ENCODE data around the gene CARM1. TPM values are rescaled to one million over a fixed set of nuclear protein-coding genes. Genes with fewer than 3 reads are reported as not detected.
"Not testable (repeated sequence)": the region's sequence is repeated elsewhere in the genome, so short reads cannot be mapped to it uniquely, and the experiment has no call there.

Gene CARM1
- polyA plus RNA-seq, 2 donors: 28.5 to 35.7 TPM

GRCh38 chr19:10831987-10832938 lies 39.1 kb upstream of the CARM1 start:
- no peak overlapping the region for H3K27ac ChIP-seq (ENCODE audit: low read depth in 2 of 2, low read length in 1 of 2)
- WGBS, 2 donors: 79% methylated on average over 28 of the region's 28 CpGs
- H3K4me1 ChIP-seq (ENCODE audit: control insufficient read depth in 2 of 2, insufficient read depth in 2 of 2, low read length in 1 of 2): peaks cover 5 to 7% of the 10 kb centered on the region in 2 donors
- H3K9me3 ChIP-seq (ENCODE audit: control insufficient read depth in 2 of 2, insufficient read depth in 1 of 2, low read depth in 1 of 2, low read length in 1 of 2): peaks cover 0 to 3% of the 10 kb centered on the region in 2 donors
- no peak overlapping the region for H3K4me3 ChIP-seq (ENCODE audit: low read depth in 1 of 2, low read length in 2 of 2)
- H3K36me3 ChIP-seq (ENCODE audit: control insufficient read depth in 2 of 2, insufficient read depth in 2 of 2, low read length in 1 of 2): peaks cover 12 to 28% of the 10 kb centered on the region in 2 donors
- no peaks in the 10 kb centered on the region for H3K27me3 ChIP-seq (ENCODE audit: control insufficient read depth in 1 of 2, insufficient read depth in 2 of 2, low read length in 2 of 2)

DNA sequence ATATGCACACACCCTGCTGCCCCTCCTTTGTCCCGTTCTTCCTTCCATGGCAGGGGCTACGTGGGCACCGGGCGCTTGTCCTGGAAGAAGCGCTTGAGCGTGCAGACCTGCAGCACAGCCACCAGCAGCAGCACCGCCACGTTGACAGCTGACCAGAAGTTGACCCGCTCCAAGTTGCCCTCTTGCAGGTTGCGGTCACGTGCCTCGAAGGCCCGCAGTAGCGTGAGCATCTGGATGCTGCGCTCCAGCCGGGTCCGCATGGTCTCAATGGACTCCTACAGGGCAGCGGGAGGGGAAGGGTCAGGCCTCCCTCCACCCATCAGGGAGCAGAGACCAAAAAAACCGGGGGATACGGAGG lies 38.4 kb upstream of the CARM1 start:
- Histone ChIP-seq H3K27me3 (ENCODE audit: control insufficient read depth in 1 of 2, insufficient read depth in 2 of 2, low read length in 2 of 2) (no peaks in the 10 kb centered on the region), H3K4me1 (ENCODE audit: control insufficient read depth in 2 of 2, insufficient read depth in 2 of 2, low read length in 1 of 2) (peaks cover 5 to 7% of the 10 kb centered on the region in 2 donors), H3K4me3 (ENCODE audit: low read depth in 1 of 2, low read length in 2 of 2) (no peak overlapping the region), H3K27ac (ENCODE audit: low read depth in 2 of 2, low read length in 1 of 2) (no peak overlapping the region), H3K36me3 (ENCODE audit: control insufficient read depth in 2 of 2, insufficient read depth in 2 of 2, low read length in 1 of 2) (peaks cover 12 to 28% of the 10 kb centered on the region in 2 donors), H3K9me3 (ENCODE audit: control insufficient read depth in 2 of 2, insufficient read depth in 1 of 2, low read depth in 1 of 2, low read length in 1 of 2) (peaks cover 0 to 3% of the 10 kb centered on the region in 2 donors)
- WGBS, 2 donors: 81 to 86% methylated on average over 20 of the region's 20 CpGs

GRCh38 chr19:10835089-10835753 lies 36.1 kb upstream of the CARM1 start:
- Histone ChIP-seq H3K4me1 (ENCODE audit: control insufficient read depth in 2 of 2, insufficient read depth in 2 of 2, low read length in 1 of 2) (peaks cover 5 to 7% of the 10 kb centered on the region in 2 donors), H3K27ac (ENCODE audit: low read depth in 2 of 2, low read length in 1 of 2) (peak overlapping the region; percentile 98 to 99), H3K9me3 (ENCODE audit: control insufficient read depth in 2 of 2, insufficient read depth in 1 of 2, low read depth in 1 of 2, low read length in 1 of 2) (peaks cover 0 to 5% of the 10 kb centered on the region in 2 donors), H3K27me3 (ENCODE audit: control insufficient read depth in 1 of 2, insufficient read depth in 2 of 2, low read length in 2 of 2) (no peaks in the 10 kb centered on the region), H3K4me3 (ENCODE audit: low read depth in 1 of 2, low read length in 2 of 2) (peak overlapping the region; percentile 57 to 61), H3K36me3 (ENCODE audit: control insufficient read depth in 2 of 2, insufficient read depth in 2 of 2, low read length in 1 of 2) (peaks cover 4 to 19% of the 10 kb centered on the region in 2 donors)
- 40 to 47% methylated on average over 32 of the region's 32 CpGs for WGBS, 2 donors

DNA sequence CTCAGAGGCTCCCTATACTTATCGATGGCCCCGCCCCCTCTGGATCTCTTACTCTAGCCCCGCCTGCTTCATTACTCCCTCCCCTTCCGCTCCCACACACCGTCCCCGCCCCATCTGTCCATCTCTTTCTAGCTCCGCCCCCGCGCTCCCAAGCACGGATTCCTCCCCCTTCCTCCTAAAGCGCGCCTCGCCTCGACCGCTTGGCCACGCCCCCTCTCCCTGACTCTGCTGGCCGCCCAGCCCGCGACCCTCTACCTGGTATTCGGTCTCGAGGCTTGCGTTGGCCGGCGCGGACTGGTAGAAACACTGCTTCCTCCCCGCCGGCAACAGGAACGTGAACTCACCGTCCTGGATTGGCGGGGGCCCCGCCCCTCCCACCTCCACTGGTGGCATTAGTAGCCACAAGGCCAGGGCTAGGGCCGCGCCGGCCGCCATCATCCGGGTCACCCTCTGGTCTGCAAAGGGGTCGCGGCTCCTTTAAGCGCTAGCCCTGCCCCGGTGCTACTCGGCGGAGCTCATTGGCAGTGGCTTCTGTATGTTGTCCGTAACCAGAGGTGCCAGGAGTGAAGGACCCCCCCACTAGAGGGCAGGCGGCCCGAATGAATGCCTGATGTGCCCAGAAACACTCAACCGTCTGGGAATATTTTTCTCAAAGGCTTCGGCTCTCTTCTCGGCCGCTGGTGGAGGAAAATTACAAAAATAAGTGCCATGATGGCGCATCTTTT lies 35.4 kb upstream of the CARM1 start, which contains the start of gene TMED1:
TSS of gene TMED1 (minus strand) at position 459 of the 725 bp plus-strand sequence. CDS start at position 438, 21 bp downstream.
- Histone ChIP-seq H3K27me3 (ENCODE audit: control insufficient read depth in 1 of 2, insufficient read depth in 2 of 2, low read length in 2 of 2) (no peaks in the 10 kb centered on the region), H3K27ac (ENCODE audit: low read depth in 2 of 2, low read length in 1 of 2) (peak within 1 kb of the TSS; percentile 98 to 99), H3K9me3 (ENCODE audit: control insufficient read depth in 2 of 2, insufficient read depth in 1 of 2, low read depth in 1 of 2, low read length in 1 of 2) (peaks cover 0 to 5% of the 10 kb centered on the region in 2 donors), H3K4me1 (ENCODE audit: control insufficient read depth in 2 of 2, insufficient read depth in 2 of 2, low read length in 1 of 2) (peaks cover 5 to 7% of the 10 kb centered on the region in 2 donors), H3K4me3 (ENCODE audit: low read depth in 1 of 2, low read length in 2 of 2) (peak within 1 kb of the TSS; percentile 61 to 77), H3K36me3 (ENCODE audit: control insufficient read depth in 2 of 2, insufficient read depth in 2 of 2, low read length in 1 of 2) (peaks cover 4 to 17% of the 10 kb centered on the region in 2 donors)
- WGBS, 2 donors: 1% methylated on average over 50 of the region's 50 CpGs

- Histone ChIP-seq H3K27ac (ENCODE audit: low read depth in 2 of 2, low read length in 1 of 2) (peak overlapping the region; percentile 98 to 99), H3K9me3 (ENCODE audit: control insufficient read depth in 2 of 2, insufficient read depth in 1 of 2, low read depth in 1 of 2, low read length in 1 of 2) (peaks cover 0 to 5% of the 10 kb centered on the region in 2 donors), H3K36me3 (ENCODE audit: control insufficient read depth in 2 of 2, insufficient read depth in 2 of 2, low read length in 1 of 2) (peaks cover 4 to 13% of the 10 kb centered on the region in 2 donors), H3K4me3 (ENCODE audit: low read depth in 1 of 2, low read length in 2 of 2) (peak overlapping the region; percentile 17 to 61), H3K27me3 (ENCODE audit: control insufficient read depth in 1 of 2, insufficient read depth in 2 of 2, low read length in 2 of 2) (no peaks in the 10 kb centered on the region), H3K4me1 (ENCODE audit: control insufficient read depth in 2 of 2, insufficient read depth in 2 of 2, low read length in 1 of 2) (peaks cover 5 to 7% of the 10 kb centered on the region in 2 donors)
- 35 to 38% methylated on average over 38 of the region's 38 CpGs for WGBS, 2 donors
Measured at GRCh38 chr19:10836479-10837330, 34.6 kb upstream of the CARM1 start.

GRCh38 chr19:10837649-10838048 lies 33.7 kb upstream of the CARM1 start:
- not testable (repeated sequence) for H3K27ac ChIP-seq (ENCODE audit: low read depth in 2 of 2, low read length in 1 of 2); H3K9me3 ChIP-seq (ENCODE audit: control insufficient read depth in 2 of 2, insufficient read depth in 1 of 2, low read depth in 1 of 2, low read length in 1 of 2); H3K36me3 ChIP-seq (ENCODE audit: control insufficient read depth in 2 of 2, insufficient read depth in 2 of 2, low read length in 1 of 2); H3K27me3 ChIP-seq (ENCODE audit: control insufficient read depth in 1 of 2, insufficient read depth in 2 of 2, low read length in 2 of 2); H3K4me3 ChIP-seq (ENCODE audit: low read depth in 1 of 2, low read length in 2 of 2); H3K4me1 ChIP-seq (ENCODE audit: control insufficient read depth in 2 of 2, insufficient read depth in 2 of 2, low read length in 1 of 2)
- WGBS, 2 donors: 95 to 97% methylated on average over 7 of the region's 7 CpGs

GRCh38 chr19:10838377-10838776 lies 33.0 kb upstream of the CARM1 start:
- Histone ChIP-seq H3K27ac (ENCODE audit: low read depth in 2 of 2, low read length in 1 of 2) (no peak overlapping the region), H3K27me3 (ENCODE audit: control insufficient read depth in 1 of 2, insufficient read depth in 2 of 2, low read length in 2 of 2) (no peaks in the 10 kb centered on the region), H3K36me3 (ENCODE audit: control insufficient read depth in 2 of 2, insufficient read depth in 2 of 2, low read length in 1 of 2) (no peaks in the 10 kb centered on the region), H3K9me3 (ENCODE audit: control insufficient read depth in 2 of 2, insufficient read depth in 1 of 2, low read depth in 1 of 2, low read length in 1 of 2) (peaks cover 0 to 5% of the 10 kb centered on the region in 2 donors), H3K4me1 (ENCODE audit: control insufficient read depth in 2 of 2, insufficient read depth in 2 of 2, low read length in 1 of 2) (peaks cover 5 to 7% of the 10 kb centered on the region in 2 donors), H3K4me3 (ENCODE audit: low read depth in 1 of 2, low read length in 2 of 2) (no peak overlapping the region)
- WGBS, 2 donors: 86 to 87% methylated on average over 11 of the region's 11 CpGs

GRCh38 chr19:10839114-10840050 lies 32.0 kb upstream of the CARM1 start:
- no peaks in the 10 kb centered on the region for H3K27me3 ChIP-seq (ENCODE audit: control insufficient read depth in 1 of 2, insufficient read depth in 2 of 2, low read length in 2 of 2)
- H3K27ac ChIP-seq (ENCODE audit: low read depth in 2 of 2, low read length in 1 of 2): no peak overlapping the region
- peaks cover 0 to 5% of the 10 kb centered on the region in 2 donors for H3K9me3 ChIP-seq (ENCODE audit: control insufficient read depth in 2 of 2, insufficient read depth in 1 of 2, low read depth in 1 of 2, low read length in 1 of 2)
- WGBS, 2 donors: 73 to 83% methylated on average over 10 of the region's 10 CpGs
- no peaks in the 10 kb centered on the region for H3K36me3 ChIP-seq (ENCODE audit: control insufficient read depth in 2 of 2, insufficient read depth in 2 of 2, low read length in 1 of 2)
- peaks cover 5 to 7% of the 10 kb centered on the region in 2 donors for H3K4me1 ChIP-seq (ENCODE audit: control insufficient read depth in 2 of 2, insufficient read depth in 2 of 2, low read length in 1 of 2)
- no peak overlapping the region for H3K4me3 ChIP-seq (ENCODE audit: low read depth in 1 of 2, low read length in 2 of 2)
